KMS-11 (cell line): ENCODE data around the gene PTPN20.

Experiments used
- H2AFZ ChIP-seq: fragments of 200-600 bp; sonication (generic); 2 replicates; pipeline ENCODE4 v1.6.1; 2016; ENCODE audit warnings: antibody characterized with exemption, mixed run types, low read depth
- H3K27ac ChIP-seq: fragments of 200-600 bp; sonication (generic); 2 replicates; pipeline ENCODE4 v1.6.1; 2016; ENCODE audit warnings: mild to moderate bottlenecking, mixed run types
- H3K27me3 ChIP-seq: fragments of 200-600 bp; sonication (generic); 2 replicates; pipeline ENCODE4 v1.6.1; 2017; ENCODE audit warnings: mild to moderate bottlenecking, low read depth, mixed run types, moderate library complexity; ENCODE audit not compliant: insufficient read depth
- H3K36me3 ChIP-seq: fragments of 200-600 bp; sonication (generic); 2 replicates; pipeline ENCODE4 v1.6.1; 2017; ENCODE audit warnings: mild to moderate bottlenecking, mixed run types; ENCODE audit not compliant: insufficient read depth
- H3K4me1 ChIP-seq: fragments of 200-600 bp; sonication (generic); 2 replicates; pipeline ENCODE4 v1.6.1; 2016; ENCODE audit warnings: mild to moderate bottlenecking, low read depth, mixed run types; ENCODE audit not compliant: poor library complexity, severe bottlenecking
- H3K4me2 ChIP-seq: fragments of 200-600 bp; sonication (generic); 2 replicates; pipeline ENCODE4 v1.7.0; 2016; ENCODE audit warnings: mild to moderate bottlenecking, mixed run types
- H3K4me3 ChIP-seq: fragments of 200-600 bp; sonication (generic); IDR thresholded peaks from 2 replicates; pipeline ENCODE4 v1.6.1; 2017; ENCODE audit warnings: low read depth, low read length, mixed read lengths; ENCODE audit not compliant: insufficient read depth
- H3K79me2 ChIP-seq: fragments of 200-600 bp; sonication (generic); 2 replicates; pipeline ENCODE4 v1.6.1; 2016; ENCODE audit warnings: low read depth, mixed run types; ENCODE audit not compliant: insufficient read depth
- H3K9ac ChIP-seq: fragments of 200-600 bp; sonication (generic); 2 replicates; pipeline ENCODE4 v1.6.1; 2016; ENCODE audit warnings: mild to moderate bottlenecking, mixed run types
- H4K20me1 ChIP-seq: fragments of 200-600 bp; sonication (generic); 2 replicates; pipeline ENCODE4 v1.6.1; 2016; ENCODE audit warnings: mild to moderate bottlenecking, mixed run types; ENCODE audit not compliant: insufficient read depth
- TF ChIP-seq, protein P1 (sequence below): fragments of 200-600 bp; sonication (generic); conservative IDR thresholded peaks from 2 replicates; pipeline ENCODE4 v1.6.1; 2017; ENCODE audit warnings: low read depth, mild to moderate bottlenecking, antibody characterized with exemption, low read length, moderate library complexity, mixed read lengths

PTPN20 gene

DNA sequence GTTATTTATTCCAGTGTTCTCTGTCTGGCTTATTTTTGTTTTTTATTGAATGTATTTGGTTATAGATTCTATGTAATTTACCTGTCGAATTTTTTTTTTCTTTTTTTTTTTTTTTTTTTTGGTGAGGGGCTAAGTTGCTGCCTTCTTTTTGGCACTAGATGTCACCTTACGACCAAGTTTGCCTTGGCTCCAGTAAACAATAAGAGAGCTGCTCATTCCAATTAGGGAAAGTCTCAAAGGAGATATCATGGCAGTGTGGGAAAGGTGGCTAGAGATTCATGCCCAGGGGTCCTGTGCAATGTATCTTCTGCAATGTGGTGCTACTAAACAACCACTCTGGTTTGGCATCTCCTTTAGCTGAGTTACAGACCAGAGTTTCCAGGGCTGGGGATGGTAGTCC lies 84.0 kb downstream of the PTPN20 start:
- H2AFZ ChIP-seq, result no peak overlapping the region

DNA sequence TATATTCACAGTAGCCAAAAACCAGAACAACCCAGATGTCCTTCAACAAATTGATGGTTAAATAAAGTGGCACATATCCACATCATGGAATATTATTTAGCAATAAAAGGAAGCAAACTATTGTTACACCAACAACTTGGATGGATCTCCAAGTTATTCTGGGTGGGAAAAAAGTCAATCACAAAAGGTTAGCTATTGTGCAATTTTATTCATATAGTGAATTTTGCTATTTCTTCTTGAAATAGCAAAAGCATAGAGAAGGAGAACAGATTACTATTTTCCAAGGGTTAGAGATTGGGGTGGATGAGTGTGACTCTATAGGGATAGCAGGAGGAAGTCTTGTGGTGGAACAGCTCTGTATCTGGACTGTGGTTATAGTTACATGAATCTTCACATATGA lies 87.0 kb downstream of the PTPN20 start:
- no peaks in the 10 kb centered on the region for H4K20me1 ChIP-seq
- no peaks in the 10 kb centered on the region for H3K36me3 ChIP-seq

More for the DNA sequence above, 84.0 kb downstream of the PTPN20 start:
- Histone ChIP-seq H3K36me3 (no peaks in the 10 kb centered on the region), H3K79me2 (no peaks in the 10 kb centered on the region), H3K4me2 (no peak overlapping the region), H3K27ac (no peak overlapping the region), H4K20me1 (no peaks in the 10 kb centered on the region), H3K4me3 (no peak overlapping the region), H3K27me3 (no peaks in the 10 kb centered on the region), H3K9ac (no peak overlapping the region), H3K4me1 (no peaks in the 10 kb centered on the region)
- TF ChIP-seq, protein P1, sequence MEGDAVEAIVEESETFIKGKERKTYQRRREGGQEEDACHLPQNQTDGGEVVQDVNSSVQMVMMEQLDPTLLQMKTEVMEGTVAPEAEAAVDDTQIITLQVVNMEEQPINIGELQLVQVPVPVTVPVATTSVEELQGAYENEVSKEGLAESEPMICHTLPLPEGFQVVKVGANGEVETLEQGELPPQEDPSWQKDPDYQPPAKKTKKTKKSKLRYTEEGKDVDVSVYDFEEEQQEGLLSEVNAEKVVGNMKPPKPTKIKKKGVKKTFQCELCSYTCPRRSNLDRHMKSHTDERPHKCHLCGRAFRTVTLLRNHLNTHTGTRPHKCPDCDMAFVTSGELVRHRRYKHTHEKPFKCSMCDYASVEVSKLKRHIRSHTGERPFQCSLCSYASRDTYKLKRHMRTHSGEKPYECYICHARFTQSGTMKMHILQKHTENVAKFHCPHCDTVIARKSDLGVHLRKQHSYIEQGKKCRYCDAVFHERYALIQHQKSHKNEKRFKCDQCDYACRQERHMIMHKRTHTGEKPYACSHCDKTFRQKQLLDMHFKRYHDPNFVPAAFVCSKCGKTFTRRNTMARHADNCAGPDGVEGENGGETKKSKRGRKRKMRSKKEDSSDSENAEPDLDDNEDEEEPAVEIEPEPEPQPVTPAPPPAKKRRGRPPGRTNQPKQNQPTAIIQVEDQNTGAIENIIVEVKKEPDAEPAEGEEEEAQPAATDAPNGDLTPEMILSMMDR, result no peak

DNA sequence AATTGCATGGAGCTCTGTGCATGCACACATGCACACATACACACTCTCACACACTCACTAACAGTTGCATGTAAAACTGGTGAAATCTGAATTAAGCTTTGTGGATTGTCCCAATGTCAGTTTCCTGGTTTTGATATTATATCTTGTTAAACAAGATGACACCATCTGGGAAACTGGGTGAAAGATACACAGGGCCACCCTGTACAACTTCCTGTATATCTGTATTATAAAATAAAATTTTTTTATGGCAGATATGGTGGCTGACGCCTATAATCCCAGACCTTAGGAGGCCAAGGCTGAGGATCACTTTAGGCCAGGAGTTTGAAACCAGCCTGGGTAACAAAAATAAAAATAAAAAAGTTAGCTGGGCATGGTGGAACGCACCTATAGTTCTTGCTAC lies 87.4 kb downstream of the PTPN20 start:
- no peak overlapping the region for H3K9ac ChIP-seq
- TF ChIP-seq, protein P1, result no peak

More for the DNA sequence above, 87.0 kb downstream of the PTPN20 start:
- H3K79me2 ChIP-seq, result no peaks in the 10 kb centered on the region
- H3K4me2 ChIP-seq, result no peak overlapping the region
- H3K4me3 ChIP-seq, result no peak overlapping the region
- no peak overlapping the region for H3K9ac ChIP-seq
- no peak overlapping the region for H3K27ac ChIP-seq
- H2AFZ ChIP-seq, result no peak overlapping the region
- no peaks in the 10 kb centered on the region for H3K4me1 ChIP-seq
- TF ChIP-seq, protein P1, result no peak
- no peaks in the 10 kb centered on the region for H3K27me3 ChIP-seq

DNA sequence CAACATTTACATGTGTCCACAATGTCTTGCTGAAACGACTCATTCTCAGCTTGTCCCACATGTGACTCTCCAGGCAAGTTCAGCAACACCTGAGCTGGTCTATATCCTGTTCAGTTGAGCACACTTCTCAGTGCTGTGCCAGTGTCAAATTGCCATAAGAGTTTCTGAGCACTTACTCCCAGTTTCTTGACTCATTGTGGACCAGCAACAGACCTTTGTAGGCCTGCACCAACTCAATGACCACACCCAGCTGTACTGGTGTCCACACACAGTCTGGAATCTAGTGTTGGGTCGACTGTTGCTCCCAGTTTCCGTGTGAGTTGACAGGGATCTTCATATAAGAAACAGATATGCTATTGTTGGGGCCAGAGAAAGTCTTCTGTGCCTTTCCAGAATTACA lies 88.0 kb downstream of the PTPN20 start:
- H3K36me3 ChIP-seq, result no peaks in the 10 kb centered on the region
- H4K20me1 ChIP-seq, result no peaks in the 10 kb centered on the region
- H3K4me3 ChIP-seq, result no peak overlapping the region
- no peak overlapping the region for H3K9ac ChIP-seq
- no peaks in the 10 kb centered on the region for H3K4me1 ChIP-seq
- H2AFZ ChIP-seq, result no peak overlapping the region
- TF ChIP-seq, protein P1, result no peak
- H3K27ac ChIP-seq, result no peak overlapping the region
- H3K27me3 ChIP-seq, result no peaks in the 10 kb centered on the region
- no peak overlapping the region for H3K4me2 ChIP-seq
- no peaks in the 10 kb centered on the region for H3K79me2 ChIP-seq

More for the DNA sequence above, 87.4 kb downstream of the PTPN20 start:
- Histone ChIP-seq H3K27ac (no peak overlapping the region), H3K79me2 (no peaks in the 10 kb centered on the region), H4K20me1 (no peaks in the 10 kb centered on the region), H3K4me1 (no peaks in the 10 kb centered on the region), H3K36me3 (no peaks in the 10 kb centered on the region), H2AFZ (no peak overlapping the region), H3K4me2 (no peak overlapping the region), H3K27me3 (no peaks in the 10 kb centered on the region), H3K4me3 (no peak overlapping the region)
